ENCODE data around the gene LIPK. TPM values are rescaled to one million over a fixed set of nuclear protein-coding genes. Genes with fewer than 3 reads are reported as not detected.

Gene LIPK
- total RNA-seq, 1 donor from 2014 or later: not detected

GRCh38 chr10:88782222-88782621, 76.2 kb downstream of the LIPK start:
- Histone ChIP-seq H3K27me3 (ENCODE audit: control insufficient read depth, insufficient read depth, low read length) (no peaks in the 10 kb centered on the region), H3K36me3 (ENCODE audit: control insufficient read depth, insufficient read depth, low read length) (no peaks in the 10 kb centered on the region), H3K4me3 (ENCODE audit: low read depth, low read length) (no peak overlapping the region)
- DNase-seq (ENCODE audit: low read depth): no peak
- TF ChIP-seq CTCF (IDR thresholded peaks at IDR 0.05; ENCODE audit: insufficient read depth, low read length, poor library complexity, severe bottlenecking): no peak

- Histone ChIP-seq H3K27me3 (ENCODE audit: control insufficient read depth, insufficient read depth, low read length) (no peaks in the 10 kb centered on the region), H3K4me3 (ENCODE audit: low read depth, low read length) (no peak overlapping the region), H3K36me3 (ENCODE audit: control insufficient read depth, insufficient read depth, low read length) (no peaks in the 10 kb centered on the region)
- no peak for TF ChIP-seq CTCF (IDR thresholded peaks at IDR 0.05; ENCODE audit: insufficient read depth, low read length, poor library complexity, severe bottlenecking)
- no peak for DNase-seq (ENCODE audit: low read depth)
Measured at GRCh38 chr10:88783724-88784123, 77.7 kb downstream of the LIPK start.

- DNase-seq (ENCODE audit: low read depth): no peak
- TF ChIP-seq CTCF (IDR thresholded peaks at IDR 0.05; ENCODE audit: insufficient read depth, low read length, poor library complexity, severe bottlenecking): no peak
- H3K36me3 ChIP-seq (ENCODE audit: control insufficient read depth, insufficient read depth, low read length): no peaks in the 10 kb centered on the region
- H3K4me3 ChIP-seq (ENCODE audit: low read depth, low read length): no peak overlapping the region
- H3K27me3 ChIP-seq (ENCODE audit: control insufficient read depth, insufficient read depth, low read length): no peaks in the 10 kb centered on the region
Measured at GRCh38 chr10:88786032-88786770, 80.2 kb downstream of the LIPK start.

GRCh38 chr10:88787463-88787862, 81.4 kb downstream of the LIPK start:
- no peak for TF ChIP-seq CTCF (IDR thresholded peaks at IDR 0.05; ENCODE audit: insufficient read depth, low read length, poor library complexity, severe bottlenecking)
- no peak for DNase-seq (ENCODE audit: low read depth)

GRCh38 chr10:88788924-88789323, 82.9 kb downstream of the LIPK start:
- TF ChIP-seq CTCF (IDR thresholded peaks at IDR 0.05; ENCODE audit: insufficient read depth, low read length, poor library complexity, severe bottlenecking): no peak
- H3K27me3 ChIP-seq (ENCODE audit: control insufficient read depth, insufficient read depth, low read length): no peaks in the 10 kb centered on the region
- H3K36me3 ChIP-seq (ENCODE audit: control insufficient read depth, insufficient read depth, low read length): no peaks in the 10 kb centered on the region
- H3K4me3 ChIP-seq (ENCODE audit: low read depth, low read length): no peak overlapping the region
- no peak for DNase-seq (ENCODE audit: low read depth)

More at GRCh38 chr10:88787463-88787862, 81.4 kb downstream of the LIPK start:
- no peak overlapping the region for H3K4me3 ChIP-seq (ENCODE audit: low read depth, low read length)
- H3K36me3 ChIP-seq (ENCODE audit: control insufficient read depth, insufficient read depth, low read length): no peaks in the 10 kb centered on the region
- no peaks in the 10 kb centered on the region for H3K27me3 ChIP-seq (ENCODE audit: control insufficient read depth, insufficient read depth, low read length)

- Histone ChIP-seq H3K4me3 (ENCODE audit: low read depth, low read length) (no peak overlapping the region), H3K36me3 (ENCODE audit: control insufficient read depth, insufficient read depth, low read length) (no peaks in the 10 kb centered on the region), H3K27me3 (ENCODE audit: control insufficient read depth, insufficient read depth, low read length) (no peaks in the 10 kb centered on the region)
- TF ChIP-seq CTCF (IDR thresholded peaks at IDR 0.05; ENCODE audit: insufficient read depth, low read length, poor library complexity, severe bottlenecking): peak; percentile 57
- DNase-seq (ENCODE audit: low read depth): no peak
Measured at GRCh38 chr10:88791924-88792323, 85.9 kb downstream of the LIPK start.
